Cardiac muscle cell (in vitro differentiated cells and primary cell): ENCODE measurements around the gene SPECC1. TPM values are rescaled to one million over a fixed set of nuclear protein-coding genes. Genes with fewer than 3 reads are reported as not detected.
"Not testable (repeated sequence)": the region's sequence is repeated elsewhere in the genome, so short reads cannot be mapped to it uniquely, and the experiment has no call there.

Experiments
- DNase-seq, 2 donors: peaks; one replicate each; pipeline versions ENCODE4 v3.0.0 to v3.0.0-alpha.2; 2010 to 2017; ENCODE audit warnings: low read depth in 1 of 2, low spot score in 1 of 2
- H3K27ac ChIP-seq: fragments of 200-600 bp; sonication (generic); 2 replicates; pipeline ENCODE4 v1.5.1; 2016
- H3K27me3 ChIP-seq: fragments of 200-600 bp; sonication (generic); 2 replicates; pipeline ENCODE4 v1.6.0; 2016; ENCODE audit warnings: control low read depth
- H3K36me3 ChIP-seq: fragments of 200-600 bp; sonication (generic); 2 replicates; pipeline ENCODE4 v1.5.1; 2016; ENCODE audit warnings: control low read depth
- H3K4me1 ChIP-seq: fragments of 200-600 bp; sonication (generic); 2 replicates; pipeline ENCODE4 v1.8.1; 2017; ENCODE audit warnings: low read depth, mild to moderate bottlenecking, mixed run types
- H3K4me3 ChIP-seq: fragments of 200-600 bp; sonication (generic); 2 replicates; pipeline ENCODE4 v1.5.1; 2016; ENCODE audit warnings: mild to moderate bottlenecking
- H3K9me3 ChIP-seq: fragments of 200-600 bp; sonication (generic); 2 replicates; pipeline ENCODE4 v1.5.1; 2017; ENCODE audit warnings: low read depth, mild to moderate bottlenecking, control low read depth
- polyA plus RNA-seq: library from polyadenylated mRNA; unstranded; fragments of >200 nt; fragmentation: Nextera tagmentation; extraction: Ambion mirVana; gene quantifications from 2 replicates; pipeline ENCODE4 v1.2.1, GENCODE V29; 2016
- total RNA-seq: library from RNA; depleted of rRNA; stranded (reverse); fragments of >200 nt; gene quantifications from 2 replicates; pipeline ENCODE4 v1.2.3, GENCODE V29; 2016
- TF ChIP-seq, protein P1 (sequence below): IDR thresholded peaks from 2 replicates; pipeline ENCODE4 v1.5.1; 2012; ENCODE audit warnings: low read depth, mild to moderate bottlenecking, low read length

SPECC1 gene
- total and polyA plus RNA-seq, 2 experiments from 2014 or later = 13.6 to 48.7 TPM

DNA sequence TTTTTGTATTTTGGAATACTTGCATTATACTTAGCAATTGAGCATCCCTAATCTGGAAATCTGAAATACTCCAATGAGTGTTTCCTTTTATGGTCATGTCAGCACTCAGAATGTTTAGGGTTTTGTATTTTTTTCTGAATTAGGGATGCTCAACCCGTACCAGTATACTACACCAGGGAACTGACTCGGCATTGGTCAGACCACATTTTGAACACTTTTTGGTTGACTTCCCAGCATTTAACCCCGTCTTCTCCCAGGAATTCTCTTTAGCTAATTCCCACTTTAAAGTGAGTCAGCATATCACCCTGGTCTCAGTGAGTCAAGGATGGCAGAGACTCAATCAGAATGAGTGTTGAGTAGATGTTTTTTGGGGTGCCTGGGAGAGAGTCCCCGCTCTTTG is 177.9 kb downstream of the SPECC1 start:
- H3K4me3 ChIP-seq = no peak overlapping the region
- no peaks in the 10 kb centered on the region for H3K27me3 ChIP-seq
- H3K36me3 ChIP-seq = no peaks in the 10 kb centered on the region
- peak in 1 of 2 donors; percentile 36 for DNase-seq
- H3K4me1 ChIP-seq = peaks cover 3% of the 10 kb centered on the region
- no peak overlapping the region for H3K27ac ChIP-seq
- H3K9me3 ChIP-seq = no peaks in the 10 kb centered on the region
- TF ChIP-seq, protein P1, sequence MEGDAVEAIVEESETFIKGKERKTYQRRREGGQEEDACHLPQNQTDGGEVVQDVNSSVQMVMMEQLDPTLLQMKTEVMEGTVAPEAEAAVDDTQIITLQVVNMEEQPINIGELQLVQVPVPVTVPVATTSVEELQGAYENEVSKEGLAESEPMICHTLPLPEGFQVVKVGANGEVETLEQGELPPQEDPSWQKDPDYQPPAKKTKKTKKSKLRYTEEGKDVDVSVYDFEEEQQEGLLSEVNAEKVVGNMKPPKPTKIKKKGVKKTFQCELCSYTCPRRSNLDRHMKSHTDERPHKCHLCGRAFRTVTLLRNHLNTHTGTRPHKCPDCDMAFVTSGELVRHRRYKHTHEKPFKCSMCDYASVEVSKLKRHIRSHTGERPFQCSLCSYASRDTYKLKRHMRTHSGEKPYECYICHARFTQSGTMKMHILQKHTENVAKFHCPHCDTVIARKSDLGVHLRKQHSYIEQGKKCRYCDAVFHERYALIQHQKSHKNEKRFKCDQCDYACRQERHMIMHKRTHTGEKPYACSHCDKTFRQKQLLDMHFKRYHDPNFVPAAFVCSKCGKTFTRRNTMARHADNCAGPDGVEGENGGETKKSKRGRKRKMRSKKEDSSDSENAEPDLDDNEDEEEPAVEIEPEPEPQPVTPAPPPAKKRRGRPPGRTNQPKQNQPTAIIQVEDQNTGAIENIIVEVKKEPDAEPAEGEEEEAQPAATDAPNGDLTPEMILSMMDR = no peak

DNA sequence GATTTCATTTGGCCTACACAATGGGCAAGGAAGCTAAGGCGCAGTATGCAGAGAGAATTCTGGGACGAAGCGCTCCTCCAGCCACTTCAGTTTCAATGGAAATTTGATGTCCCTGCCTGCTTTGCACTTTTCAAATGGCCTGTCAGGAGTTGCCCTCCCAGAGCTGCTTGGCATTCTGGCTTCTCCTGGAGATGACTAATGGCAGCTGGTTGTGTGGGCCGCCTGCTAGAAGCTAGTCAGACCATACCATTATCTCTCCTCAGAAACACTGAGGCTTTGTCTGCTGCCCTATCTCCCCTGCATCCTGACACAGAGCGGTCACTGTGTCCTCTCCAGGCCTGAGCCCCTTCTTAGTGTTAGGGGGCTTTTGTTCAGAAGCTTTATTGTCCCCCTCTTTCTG is 180.1 kb downstream of the SPECC1 start:
- TF ChIP-seq, protein P1 = no peak
- peak; percentile 14 to 53 for DNase-seq
- Histone ChIP-seq H3K4me3 (no peak overlapping the region), H3K36me3 (no peaks in the 10 kb centered on the region), H3K27ac (no peak overlapping the region), H3K27me3 (no peaks in the 10 kb centered on the region), H3K4me1 (peaks cover 3% of the 10 kb centered on the region), H3K9me3 (no peaks in the 10 kb centered on the region)

GRCh38 chr17:20189979-20190378 is 180.8 kb downstream of the SPECC1 start:
- H3K27me3 ChIP-seq = no peaks in the 10 kb centered on the region
- H3K4me3 ChIP-seq = no peak overlapping the region
- H3K36me3 ChIP-seq = no peaks in the 10 kb centered on the region
- peaks cover 3% of the 10 kb centered on the region for H3K4me1 ChIP-seq
- no peak overlapping the region for H3K27ac ChIP-seq
- TF ChIP-seq, protein P1 = no peak
- H3K9me3 ChIP-seq = peaks cover 2% of the 10 kb centered on the region
- no peak for DNase-seq

DNA sequence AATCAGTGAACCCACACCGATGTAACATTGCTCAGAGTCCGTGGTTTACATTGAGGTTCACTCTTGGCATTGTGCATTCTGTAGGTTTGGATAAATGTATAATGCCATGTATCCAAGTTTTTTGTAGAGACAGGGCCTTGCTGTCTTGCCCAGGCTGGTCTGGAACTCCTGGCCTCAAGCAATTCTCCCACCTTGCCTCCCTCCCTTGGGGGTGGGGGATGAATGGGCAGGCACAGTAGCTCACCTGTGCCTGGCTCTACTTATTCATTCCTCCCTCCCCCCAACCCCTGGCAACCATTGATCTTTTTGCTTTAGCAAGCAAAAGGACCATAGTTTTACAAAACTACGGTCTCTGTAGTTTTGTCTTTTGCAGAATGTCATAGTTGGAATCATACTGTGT is 181.4 kb downstream of the SPECC1 start:
- Histone ChIP-seq H3K9me3 (peaks cover 2% of the 10 kb centered on the region), H3K4me1 (peaks cover 3% of the 10 kb centered on the region), H3K27ac (no peak overlapping the region), H3K27me3 (no peaks in the 10 kb centered on the region), H3K36me3 (no peaks in the 10 kb centered on the region), H3K4me3 (no peak overlapping the region)
- DNase-seq = no peak
- TF ChIP-seq, protein P1 = no peak

DNA sequence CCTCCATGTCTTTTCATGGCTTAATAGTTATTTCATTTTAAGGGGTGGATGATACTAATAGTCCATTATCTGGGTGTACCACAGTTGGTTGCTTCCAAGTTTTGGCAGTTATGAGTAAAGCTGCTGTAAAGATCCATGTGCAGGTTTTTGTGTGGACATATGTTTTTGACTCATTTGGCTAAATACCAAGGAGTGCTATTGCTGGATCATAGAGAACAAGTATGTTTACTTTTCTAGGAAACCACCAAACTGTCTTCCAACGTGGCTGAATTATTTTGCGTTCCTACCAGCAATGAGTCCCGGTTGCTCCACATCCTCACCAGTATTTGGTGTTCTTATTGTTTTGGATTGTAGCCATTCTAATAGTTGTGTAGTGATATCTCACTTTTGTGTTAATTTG is 181.9 kb downstream of the SPECC1 start:
- no peak overlapping the region for H3K4me3 ChIP-seq
- peaks cover 3% of the 10 kb centered on the region for H3K4me1 ChIP-seq
- TF ChIP-seq, protein P1 = no peak

GRCh38 chr17:20196286-20196685 is 187.1 kb downstream of the SPECC1 start:
- H3K9me3 ChIP-seq, H3K4me3 ChIP-seq: not testable (repeated sequence)

More for the DNA sequence above, 181.9 kb downstream of the SPECC1 start:
- H3K9me3 ChIP-seq = peaks cover 2% of the 10 kb centered on the region
- H3K27ac ChIP-seq = no peak overlapping the region
- no peaks in the 10 kb centered on the region for H3K36me3 ChIP-seq
- no peaks in the 10 kb centered on the region for H3K27me3 ChIP-seq
- peak in 1 of 2 donors; percentile 87 for DNase-seq

More at GRCh38 chr17:20196286-20196685, 187.1 kb downstream of the SPECC1 start:
- H3K27ac ChIP-seq, H3K4me1 ChIP-seq, H3K36me3 ChIP-seq, H3K27me3 ChIP-seq, DNase-seq: not testable (repeated sequence)
